HG02840 (cell line): ENCODE data around the gene OR6C70.
"Not testable (repeated sequence)": the region's sequence is repeated elsewhere in the genome, so short reads cannot be mapped to it uniquely, and the experiment has no call there.

Experiments used
- ATAC-seq: cut with Tn5 transposase; IDR thresholded peaks from one replicate; pipeline ENCODE4 v1.9.1; 2021; ENCODE audit warnings: mild to moderate bottlenecking, moderate library complexity, moderate number of reproducible peaks; ENCODE audit not compliant: unreplicated experiment, low FRiP score

The OR6C70 gene

DNA sequence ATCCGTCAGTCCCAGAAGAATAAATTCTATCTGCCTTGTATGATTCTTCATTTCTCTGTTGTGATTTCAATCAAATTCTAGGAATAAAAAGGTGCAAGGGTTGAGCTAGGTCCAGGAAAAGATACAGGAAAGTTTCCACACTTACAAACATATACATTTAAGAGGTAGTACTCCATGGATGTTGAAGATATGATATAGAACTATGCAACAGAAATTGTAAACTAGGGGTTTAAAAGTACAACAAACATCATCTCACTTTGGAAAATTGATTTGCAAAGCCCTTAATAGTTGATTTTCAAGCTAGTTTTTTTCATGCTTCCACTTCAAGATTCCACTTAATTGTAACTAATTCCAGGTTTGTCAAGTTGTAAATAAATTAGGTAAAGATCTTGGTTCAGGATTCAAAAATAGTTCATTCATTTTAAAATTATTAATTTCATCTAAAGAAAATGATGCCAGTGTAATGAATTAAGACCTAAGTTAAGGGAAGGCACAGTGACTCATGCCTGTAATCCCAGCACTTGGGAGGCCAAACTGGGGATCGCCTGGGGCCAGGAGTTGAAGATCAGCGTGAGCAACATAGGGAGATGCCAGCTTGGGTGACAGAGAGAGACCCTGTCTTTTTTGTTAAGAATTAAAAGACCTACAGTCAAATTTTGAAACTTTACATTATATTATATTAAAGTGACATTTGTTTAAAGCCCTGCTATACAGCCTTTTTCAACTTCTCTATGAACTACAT, at the start of gene OR6C70:
TSS of gene OR6C70 (minus strand) at position 51 of the 742 bp plus-strand sequence. CDS start at position 51, 0 bp downstream.
- no peak for ATAC-seq

DNA sequence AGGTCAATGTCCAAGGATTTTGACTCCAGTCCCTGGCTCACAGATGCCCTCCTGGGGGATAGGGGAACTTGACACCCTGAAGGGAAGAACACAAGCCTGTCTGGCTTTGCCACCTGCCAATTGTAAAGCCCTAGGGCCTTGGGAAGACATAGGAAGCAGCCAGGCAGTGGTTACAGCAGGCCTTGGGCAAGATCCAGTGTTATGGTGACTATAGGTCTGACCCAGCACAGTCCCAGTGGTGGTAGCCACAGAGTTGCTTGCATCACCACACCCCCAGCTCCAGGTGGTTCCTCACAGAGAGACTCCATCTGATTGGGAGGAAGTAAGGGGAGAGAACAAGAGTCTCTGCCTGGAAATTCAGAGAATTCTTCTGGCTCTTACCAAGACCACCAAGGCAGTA, 46.5 kb upstream of the OR6C70 start:
- ATAC-seq = no peak

DNA sequence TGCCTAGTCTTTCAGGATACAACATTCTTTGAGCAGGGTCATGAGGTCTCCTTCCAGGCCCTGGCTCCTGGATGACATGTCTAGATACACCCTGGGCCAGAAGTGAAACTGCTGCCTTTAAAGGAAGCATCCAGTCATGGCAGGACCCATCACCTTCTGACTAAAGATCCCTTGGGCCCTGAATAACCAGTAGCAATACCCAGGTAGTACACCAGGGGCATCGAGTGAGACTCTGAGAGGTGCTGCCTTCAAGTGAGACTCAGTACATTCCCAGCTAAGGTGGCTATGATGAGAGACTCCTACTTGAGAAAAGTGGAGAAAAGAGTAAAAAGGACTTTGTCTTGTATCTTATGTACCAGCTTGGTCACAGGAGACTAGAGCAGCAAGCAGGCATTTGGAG, 45.8 kb upstream of the OR6C70 start:
- no peak for ATAC-seq

DNA sequence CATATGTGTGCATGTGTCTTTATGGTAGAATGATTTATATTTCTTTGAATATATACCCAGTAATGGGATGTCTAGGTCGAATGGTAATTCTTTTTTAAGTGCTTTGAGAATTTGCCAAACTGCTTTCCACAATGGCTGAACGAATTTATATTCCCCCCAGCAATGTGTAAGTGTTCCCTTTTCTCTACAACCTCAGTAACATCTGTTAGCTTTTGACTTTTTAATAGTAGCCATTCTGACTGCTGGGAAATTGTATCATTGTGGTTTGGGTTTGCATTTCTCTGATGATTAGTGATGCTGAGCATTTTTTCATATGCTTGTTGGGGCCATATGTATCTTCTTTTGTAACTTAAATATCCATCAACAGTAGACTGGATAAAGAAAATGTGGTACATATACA, 31.7 kb upstream of the OR6C70 start:
- ATAC-seq = no peak

DNA sequence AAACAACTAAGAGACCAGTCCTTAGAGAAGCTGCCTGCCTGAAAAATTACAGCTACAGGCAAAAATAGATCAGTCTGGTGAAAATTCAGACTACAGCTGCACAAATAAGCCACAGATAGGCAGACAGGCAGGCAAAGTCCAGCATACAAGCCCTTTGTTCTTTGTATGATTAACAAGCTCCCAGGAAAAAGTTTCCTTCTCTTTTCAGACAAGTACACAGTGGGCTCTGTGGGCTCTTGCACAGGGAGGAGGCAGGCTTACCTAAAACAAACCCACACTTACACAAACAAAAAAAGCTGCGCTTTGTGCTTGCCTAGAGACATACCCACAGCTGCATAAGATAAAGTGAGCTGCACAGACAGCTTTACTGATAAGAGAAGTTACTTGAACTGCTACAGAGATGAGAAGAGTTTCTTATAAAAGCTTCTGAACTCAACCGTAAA, 29.9 kb upstream of the OR6C70 start:
- no peak for ATAC-seq

DNA sequence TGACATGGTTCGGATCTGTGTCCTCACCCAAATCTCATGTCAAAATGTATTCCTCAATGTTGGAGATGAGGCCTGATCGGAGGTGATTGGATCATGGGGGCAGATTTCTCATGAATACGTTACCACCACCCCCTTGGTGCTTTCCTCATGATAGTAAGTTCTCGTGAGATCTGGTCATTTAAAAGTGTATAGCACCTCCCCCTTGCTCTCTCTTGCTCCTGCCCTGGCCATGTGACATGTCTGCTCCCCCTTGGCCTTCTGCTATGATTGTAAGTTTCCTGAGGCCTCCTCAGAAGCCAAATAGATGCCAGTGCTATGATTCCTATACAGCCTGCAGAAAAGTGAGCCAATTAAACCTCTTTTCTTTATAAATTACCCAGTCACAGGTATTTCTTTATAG, 29.3 kb upstream of the OR6C70 start:
- no peak for ATAC-seq

DNA sequence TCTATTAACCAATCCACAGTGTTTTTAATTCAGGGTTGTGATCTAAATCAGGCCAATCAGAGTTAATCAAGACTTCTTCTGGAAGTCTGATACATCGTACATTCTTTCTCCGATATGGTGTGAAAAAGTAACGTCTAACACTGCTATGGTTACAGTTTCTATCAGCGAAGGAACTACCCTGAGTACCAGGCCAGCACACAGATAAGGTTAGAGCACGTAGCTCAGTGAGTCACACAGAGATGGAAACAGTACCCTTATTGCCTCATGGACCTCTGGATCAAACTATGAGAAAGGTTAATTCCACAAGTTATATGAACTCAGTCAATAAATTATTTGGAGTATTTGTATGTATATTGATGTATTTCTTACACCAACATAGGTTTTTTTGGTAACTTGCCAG, 25.6 kb upstream of the OR6C70 start:
- no peak for ATAC-seq

DNA sequence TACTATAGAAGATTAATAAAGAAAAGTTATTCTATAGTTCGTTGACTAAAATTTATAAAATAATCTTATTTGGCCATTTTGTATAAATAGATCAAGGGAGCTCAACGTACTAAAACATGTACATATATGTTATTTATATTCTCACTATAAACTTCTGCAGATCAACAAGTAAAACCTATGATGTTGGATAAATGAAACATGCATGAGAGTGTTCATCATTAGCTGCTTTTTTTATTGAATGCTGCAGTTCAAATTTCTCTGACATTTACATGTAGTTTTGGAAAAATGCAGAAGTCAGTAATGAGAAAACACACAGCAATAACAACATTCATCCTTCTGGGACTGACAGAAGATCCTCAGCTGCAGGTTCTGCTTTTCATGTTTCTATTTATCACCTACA, 22.1 kb upstream of the OR6C70 start, which contains the start of gene OR6C68:
TSS of gene OR6C68 (plus strand) at position 301 of the 400 bp plus-strand sequence. CDS start at position 301, 0 bp downstream.
- ATAC-seq = no peak

DNA sequence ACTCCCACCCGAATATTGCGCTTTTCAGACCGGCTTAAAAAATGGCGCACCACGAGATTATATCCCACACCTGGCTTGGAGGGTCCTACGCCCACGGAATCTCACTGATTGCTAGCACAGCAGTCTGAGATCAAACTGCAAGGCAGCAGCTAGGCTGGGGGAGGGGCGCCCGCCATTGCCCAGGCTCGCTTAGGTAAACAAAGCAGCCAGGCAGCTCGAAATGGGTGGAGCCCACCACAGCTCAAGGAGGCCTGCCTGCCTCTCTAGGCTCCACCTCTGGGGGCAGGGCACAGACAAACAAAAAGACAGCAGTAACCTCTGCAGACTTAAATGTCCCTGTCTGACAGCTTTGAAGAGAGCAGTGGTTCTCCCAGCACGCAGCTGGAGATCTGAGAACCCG, 14.3 kb upstream of the OR6C70 start:
- not testable (repeated sequence) for ATAC-seq

DNA sequence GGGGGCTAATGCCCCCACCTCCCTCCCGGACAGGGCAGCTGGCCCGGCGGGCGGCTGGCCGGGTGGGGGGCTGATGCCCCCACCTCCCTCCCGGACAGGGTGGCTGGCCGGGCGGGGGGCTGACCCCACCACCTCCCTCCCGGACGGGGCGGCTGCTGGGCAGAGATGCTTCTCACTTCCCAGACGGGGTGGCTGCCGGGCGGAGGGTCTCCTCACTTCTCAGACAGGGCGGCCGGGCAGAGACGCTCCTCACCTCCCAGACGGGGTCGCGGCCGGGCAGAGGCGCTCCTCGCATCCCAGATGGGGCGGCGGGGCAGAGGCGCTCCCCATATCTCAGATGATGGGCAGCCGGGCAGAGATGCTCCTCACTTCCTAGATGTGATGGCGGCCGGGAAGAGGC, 9.2 kb upstream of the OR6C70 start:
- not testable (repeated sequence) for ATAC-seq

DNA sequence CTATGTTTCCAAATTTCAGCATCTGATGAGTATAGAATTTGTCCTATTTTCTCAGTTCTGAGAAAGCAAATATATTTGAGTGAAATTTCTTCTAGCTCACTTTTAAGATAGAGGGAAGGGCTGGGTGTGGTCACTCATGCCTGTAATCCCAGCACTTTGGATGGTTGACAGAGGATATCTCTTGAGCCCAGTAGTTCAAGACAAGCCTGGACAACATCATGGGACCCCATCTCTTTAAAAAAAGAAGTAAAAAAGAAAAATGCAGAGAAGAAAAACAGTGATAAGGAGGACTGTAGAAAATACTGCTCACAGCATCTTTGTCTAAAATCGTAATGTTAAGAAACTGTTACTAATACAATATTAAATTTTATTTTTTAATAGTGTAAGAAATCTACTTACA, 2.3 kb upstream of the OR6C70 start:
- no peak for ATAC-seq

DNA sequence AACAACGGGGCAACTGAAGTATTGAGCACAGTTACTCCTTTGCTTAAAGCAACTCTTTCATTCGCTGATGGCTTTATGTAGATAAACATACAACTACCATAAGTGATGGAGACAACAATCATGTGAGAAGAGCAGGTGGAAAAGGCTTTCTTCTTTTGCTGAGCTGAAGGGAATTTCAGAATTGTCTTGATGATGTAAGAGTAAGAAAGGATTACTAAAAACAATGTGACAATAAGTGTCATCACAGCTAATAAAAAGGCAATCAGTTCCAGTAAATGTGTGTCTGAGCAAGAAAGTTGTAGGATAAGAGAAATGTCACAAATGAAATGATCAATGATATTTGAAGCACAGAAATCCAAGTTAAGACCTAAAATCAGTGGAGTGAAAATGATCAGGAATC, 647 bp downstream of the OR6C70 start:
- ATAC-seq = no peak

DNA sequence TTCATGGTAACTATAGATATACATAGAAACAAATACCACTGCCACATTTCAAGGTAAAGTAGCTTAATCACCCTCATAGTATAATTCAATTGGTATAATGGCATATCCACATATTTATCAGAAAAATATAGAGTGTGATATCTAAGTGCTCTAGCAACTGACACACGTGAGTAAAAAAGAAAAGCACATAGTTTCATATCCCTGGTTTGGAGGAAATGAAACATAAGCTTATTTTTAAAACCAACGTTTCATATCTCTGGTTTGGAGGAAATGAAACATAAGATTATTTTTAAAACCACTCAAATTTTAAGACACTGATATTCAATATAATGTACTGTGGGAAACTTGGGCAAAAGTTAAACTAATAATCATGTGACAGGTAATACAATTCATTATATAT, 2.1 kb downstream of the OR6C70 start:
- no peak for ATAC-seq

DNA sequence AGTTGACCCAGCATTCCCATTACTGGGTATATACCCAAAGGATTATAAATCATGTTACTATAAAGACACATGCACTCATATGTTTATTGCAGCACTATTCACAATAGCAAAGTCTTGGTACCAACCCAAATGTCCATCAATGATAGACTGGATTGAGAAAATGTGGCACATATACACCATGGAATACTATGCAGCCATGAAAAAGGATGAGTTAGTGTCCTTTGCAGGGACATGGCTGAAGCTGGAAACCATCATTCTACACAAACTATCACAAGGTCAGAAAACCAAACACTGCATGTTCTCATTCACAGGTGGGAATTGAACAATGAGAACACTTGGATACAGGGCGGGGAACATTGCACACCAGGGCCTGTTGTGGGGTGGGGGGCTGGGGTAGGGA, 5.0 kb downstream of the OR6C70 start:
- not testable (repeated sequence) for ATAC-seq

DNA sequence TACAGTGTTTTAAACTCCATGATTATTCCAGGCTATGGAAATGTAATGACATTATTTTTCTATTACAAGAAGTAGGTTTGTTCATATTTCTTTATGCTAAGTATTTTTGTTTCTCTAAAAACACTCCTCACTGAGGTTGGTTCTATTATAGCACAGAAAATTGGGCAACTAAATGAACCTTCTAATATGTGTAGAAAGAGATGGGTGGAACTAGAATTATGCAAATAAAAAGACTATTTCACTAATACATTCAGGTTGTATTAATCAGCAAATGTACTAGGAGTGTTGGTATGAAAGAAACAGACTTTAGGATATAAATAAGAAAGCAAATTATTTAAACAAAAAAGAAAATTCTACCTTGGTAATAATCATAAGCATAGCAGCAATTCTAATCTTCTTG, 21.1 kb downstream of the OR6C70 start:
- ATAC-seq = no peak

DNA sequence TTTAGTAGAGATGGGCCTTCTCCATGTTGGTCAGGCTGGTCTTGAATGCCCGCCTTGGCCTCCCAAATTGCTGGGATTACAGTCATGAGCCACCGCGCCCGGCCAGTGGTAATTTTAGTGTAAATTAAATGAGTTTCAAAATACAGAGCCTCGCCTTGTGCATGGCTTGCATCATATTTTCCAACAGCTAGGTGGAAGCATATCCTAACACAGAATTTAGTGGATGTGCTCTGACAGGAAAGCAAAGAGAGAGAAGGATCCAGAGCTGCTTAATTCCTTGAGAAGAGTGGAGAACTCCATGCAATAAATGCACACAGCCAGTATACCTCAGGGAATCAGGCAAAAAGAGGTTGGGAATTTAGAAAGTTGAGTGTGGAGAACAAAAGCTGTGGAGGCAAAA, 23.6 kb downstream of the OR6C70 start:
- no peak for ATAC-seq

DNA sequence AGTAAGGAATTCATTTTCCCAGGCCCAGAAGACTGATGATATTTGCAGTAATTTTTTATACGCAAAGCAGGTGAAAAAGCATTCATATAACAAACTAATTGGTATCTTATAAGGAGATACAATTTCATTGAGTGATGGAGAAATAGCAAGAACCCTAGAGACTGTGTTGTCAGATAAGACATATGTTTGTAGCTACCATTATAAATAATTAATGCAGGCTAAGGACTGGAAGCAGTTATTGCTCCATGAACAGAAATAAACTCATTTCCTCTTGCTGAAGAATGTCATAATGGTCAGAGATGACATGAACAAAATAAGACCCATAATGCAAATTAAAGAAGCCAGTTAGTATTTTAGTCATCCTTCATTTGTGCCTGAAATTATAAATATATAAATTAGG, 24.6 kb downstream of the OR6C70 start:
- ATAC-seq = no peak

DNA sequence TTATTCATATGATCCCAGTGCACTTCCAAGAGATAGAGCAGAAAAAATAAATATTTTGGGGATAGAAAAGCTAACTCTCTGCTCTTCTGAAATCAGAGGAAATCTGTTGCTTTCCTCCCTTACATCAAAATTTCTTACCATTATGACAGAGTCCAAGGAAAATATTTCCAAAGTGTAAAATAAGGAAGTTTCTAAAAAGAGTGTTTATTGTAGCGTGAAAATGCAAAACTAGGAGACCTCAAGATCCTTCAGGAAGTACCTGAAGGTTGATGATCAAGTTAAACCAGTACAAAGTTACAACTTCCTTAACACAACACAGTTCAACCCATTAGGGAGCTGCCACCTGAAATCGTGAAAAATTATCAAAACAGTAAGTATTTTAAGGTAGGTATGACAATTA, 26.2 kb downstream of the OR6C70 start, which contains the start of gene OR6C2:
TSS of gene OR6C2 (plus strand) at position 301 of the 400 bp plus-strand sequence. CDS start 8,138 bp downstream, outside the sequence.
- no peak for ATAC-seq

DNA sequence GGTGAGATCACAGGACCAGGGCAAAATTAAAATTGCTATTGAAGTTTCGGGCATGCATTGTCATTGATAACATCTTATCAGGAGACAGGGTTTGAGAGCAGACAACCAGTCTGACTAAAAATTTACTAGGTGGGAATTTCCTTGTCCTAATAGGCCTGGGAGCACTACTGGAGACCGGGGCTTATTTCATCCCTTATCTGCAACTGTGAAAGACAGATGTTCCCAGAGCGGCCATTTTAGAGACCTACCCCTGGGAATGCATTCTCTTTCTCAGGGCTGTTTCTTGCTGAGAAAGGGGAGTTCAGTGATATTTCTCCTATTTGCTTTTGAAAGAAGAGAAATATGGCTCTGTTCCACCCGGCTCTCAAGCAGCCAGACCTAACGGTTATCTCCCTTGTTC, 28.7 kb downstream of the OR6C70 start:
- ATAC-seq = not testable (repeated sequence)

DNA sequence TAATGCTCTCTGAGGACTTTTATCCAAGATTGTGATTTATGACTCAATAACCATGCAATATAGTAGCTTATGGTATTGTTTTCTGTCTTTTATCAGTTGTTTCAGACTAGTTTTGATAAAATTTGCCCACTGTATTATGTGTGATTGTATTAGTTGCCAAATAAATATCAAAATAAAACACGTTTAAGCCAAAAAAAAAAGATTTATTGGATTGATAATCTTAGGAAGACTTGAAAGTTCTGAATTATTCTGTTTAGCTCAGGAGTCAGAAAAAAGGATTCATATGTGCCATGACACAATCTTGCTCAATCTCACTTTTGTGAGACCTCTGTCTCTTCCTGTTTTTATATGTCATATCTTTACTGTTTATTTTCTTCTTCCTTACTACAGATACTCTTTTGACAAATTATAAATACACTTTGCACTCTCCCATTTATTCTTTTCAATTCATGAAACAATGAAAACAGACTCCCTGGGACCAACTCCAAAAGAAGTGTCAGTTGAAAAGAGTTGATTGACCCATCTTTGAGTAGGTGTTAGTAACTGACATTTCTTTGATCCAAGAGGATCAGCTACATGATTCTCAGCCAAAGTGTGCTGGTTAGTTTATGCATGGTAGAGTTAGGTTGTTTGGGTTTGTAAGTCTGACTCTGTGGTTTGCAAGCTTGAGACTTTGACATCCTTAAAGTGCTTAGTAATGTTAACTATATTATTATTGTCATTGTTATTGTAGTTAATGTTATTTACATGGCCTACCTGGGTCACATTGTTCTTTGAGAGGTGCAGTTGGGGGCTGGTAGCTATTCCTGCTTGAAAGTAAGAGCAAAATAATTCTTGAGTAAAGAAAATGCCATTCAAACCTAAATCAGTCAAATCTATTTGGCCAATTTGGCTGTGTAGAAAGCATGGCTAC, 41.4 kb downstream of the OR6C70 start:
- ATAC-seq = no peak

DNA sequence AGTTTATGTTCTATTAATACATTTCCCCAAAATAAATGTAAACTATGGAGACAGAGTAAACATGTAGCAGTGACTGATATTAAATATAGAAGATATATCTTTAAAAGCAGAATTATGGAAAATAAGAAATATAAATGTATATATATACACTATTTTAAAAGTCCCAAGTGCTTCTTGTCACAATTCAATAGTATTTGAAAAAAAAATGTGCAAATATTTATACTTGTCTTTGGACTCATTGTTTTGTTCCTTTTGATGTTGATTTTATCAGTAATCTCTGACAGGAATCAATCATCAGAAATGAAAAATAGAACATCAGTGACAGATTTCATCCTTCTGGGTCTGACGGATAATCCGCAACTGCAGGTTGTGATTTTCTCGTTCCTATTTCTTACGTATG, 44.0 kb downstream of the OR6C70 start, which contains the start of gene OR6C76:
TSS of gene OR6C76 (plus strand) at position 301 of the 400 bp plus-strand sequence. CDS start at position 301, 0 bp downstream.
- ATAC-seq = no peak
